ACC112 (cell line): ENCODE measurements around the gene AQP10.
A peak's percentile ranks its signal among the peaks of the same experiment; 100 is the strongest.
"Not testable (repeated sequence)": the region's sequence is repeated elsewhere in the genome, so short reads cannot be mapped to it uniquely, and the experiment has no call there.

ENCODE experiments used
- H2AFZ ChIP-seq: fragments of 200-600 bp; sonication (generic); one replicate; pipeline ENCODE4 v1.6.0; 2017; ENCODE audit warnings: antibody characterized with exemption, low read length; ENCODE audit not compliant: unreplicated experiment
- H3K27ac ChIP-seq: fragments of 200-600 bp; sonication (generic); 2 replicates; pipeline ENCODE4 v1.5.1; 2014; ENCODE audit warnings: low read depth, mild to moderate bottlenecking, antibody characterized with exemption, low read length, moderate library complexity
- H3K27me3 ChIP-seq: fragments of 200-600 bp; sonication (generic); 2 replicates; pipeline ENCODE4 v1.6.1; 2014; ENCODE audit warnings: mild to moderate bottlenecking, antibody characterized with exemption, low read length, moderate library complexity, mixed read lengths; ENCODE audit not compliant: insufficient read depth
- H3K36me3 ChIP-seq: fragments of 200-600 bp; sonication (generic); 2 replicates; pipeline ENCODE4 v1.6.1; 2016; ENCODE audit warnings: mild to moderate bottlenecking, antibody characterized with exemption, low read length, moderate library complexity, mixed read lengths; ENCODE audit not compliant: insufficient read depth
- H3K4me1 ChIP-seq: fragments of 200-600 bp; sonication (generic); one replicate; pipeline ENCODE4 v1.6.1; 2016; ENCODE audit warnings: low read length, mixed read lengths; ENCODE audit not compliant: insufficient read depth, unreplicated experiment, control insufficient read depth
- H3K4me3 ChIP-seq: fragments of 200-600 bp; sonication (generic); 2 replicates; pipeline ENCODE4 v1.5.1; 2014; ENCODE audit warnings: mild to moderate bottlenecking, low read depth, low read length
- H3K79me2 ChIP-seq: fragments of 200-600 bp; sonication (generic); one replicate; pipeline ENCODE4 v1.6.0; 2016; ENCODE audit warnings: low read length; ENCODE audit not compliant: control insufficient read depth, unreplicated experiment, insufficient read depth

Gene AQP10

GRCh38 chr1:154306151-154306550, 14.7 kb upstream of the AQP10 start:
- H3K4me3 ChIP-seq, result no peak overlapping the region
- no peak overlapping the region for H2AFZ ChIP-seq
- H3K36me3 ChIP-seq, result no peaks in the 10 kb centered on the region
- H3K27me3 ChIP-seq, result no peaks in the 10 kb centered on the region
- no peaks in the 10 kb centered on the region for H3K79me2 ChIP-seq
- H3K27ac ChIP-seq, result no peak overlapping the region
- peaks cover 3% of the 10 kb centered on the region for H3K4me1 ChIP-seq

GRCh38 chr1:154307670-154308270, 13.1 kb upstream of the AQP10 start:
- H3K4me3 ChIP-seq, H3K36me3 ChIP-seq, H3K79me2 ChIP-seq, H3K27me3 ChIP-seq, H2AFZ ChIP-seq, H3K4me1 ChIP-seq, H3K27ac ChIP-seq: not testable (repeated sequence)

- H3K79me2 ChIP-seq, H3K4me3 ChIP-seq, H3K4me1 ChIP-seq, H3K27ac ChIP-seq, H3K27me3 ChIP-seq, H3K36me3 ChIP-seq, H2AFZ ChIP-seq: not testable (repeated sequence)
These were observed 11.8 kb upstream of the AQP10 start for GRCh38 chr1:154309136-154309535.

- not testable (repeated sequence) for H3K36me3 ChIP-seq, H3K27ac ChIP-seq, H3K79me2 ChIP-seq, H3K4me3 ChIP-seq, H2AFZ ChIP-seq, H3K4me1 ChIP-seq, H3K27me3 ChIP-seq
These were observed 8.4 kb upstream of the AQP10 start for GRCh38 chr1:154312229-154313065.

GRCh38 chr1:154313066-154313356, 7.9 kb upstream of the AQP10 start:
- no peak overlapping the region for H2AFZ ChIP-seq
- H3K27ac ChIP-seq, result no peak overlapping the region
- H3K4me3 ChIP-seq, result no peak overlapping the region
- no peaks in the 10 kb centered on the region for H3K79me2 ChIP-seq
- H3K27me3 ChIP-seq, result peaks cover 10% of the 10 kb centered on the region; the same call in 1 of the 2 replicates
- no peaks in the 10 kb centered on the region for H3K4me1 ChIP-seq
- H3K36me3 ChIP-seq, result no peaks in the 10 kb centered on the region

- H2AFZ ChIP-seq, H3K36me3 ChIP-seq, H3K4me3 ChIP-seq, H3K4me1 ChIP-seq, H3K27ac ChIP-seq, H3K79me2 ChIP-seq: not testable (repeated sequence)
- peaks cover 10% of the 10 kb centered on the region; the same call in 1 of the 2 replicates for H3K27me3 ChIP-seq
These were observed 6.7 kb upstream of the AQP10 start for GRCh38 chr1:154314226-154314625.

GRCh38 chr1:154316704-154317103, 4.2 kb upstream of the AQP10 start:
- H3K36me3 ChIP-seq, result no peaks in the 10 kb centered on the region
- no peaks in the 10 kb centered on the region for H3K4me1 ChIP-seq
- H3K27ac ChIP-seq, result no peak overlapping the region
- peaks cover 10% of the 10 kb centered on the region; the same call in 1 of the 2 replicates for H3K27me3 ChIP-seq
- no peak overlapping the region for H2AFZ ChIP-seq
- no peak overlapping the region for H3K4me3 ChIP-seq
- H3K79me2 ChIP-seq, result no peaks in the 10 kb centered on the region

- no peaks in the 10 kb centered on the region for H3K4me1 ChIP-seq
- H3K36me3 ChIP-seq, result no peaks in the 10 kb centered on the region
- peaks cover 20% of the 10 kb centered on the region for H3K27me3 ChIP-seq
- no peak overlapping the region for H3K27ac ChIP-seq
- H3K79me2 ChIP-seq, result no peaks in the 10 kb centered on the region
- H2AFZ ChIP-seq, result no peak overlapping the region
- H3K4me3 ChIP-seq, result no peak overlapping the region
These were observed 2.5 kb upstream of the AQP10 start for GRCh38 chr1:154318386-154318785.

GRCh38 chr1:154321609-154321934, 679 bp downstream of the AQP10 start:
- H3K27ac ChIP-seq, H2AFZ ChIP-seq, H3K79me2 ChIP-seq, H3K4me1 ChIP-seq, H3K36me3 ChIP-seq, H3K4me3 ChIP-seq: not testable (repeated sequence)
- peaks cover 20% of the 10 kb centered on the region for H3K27me3 ChIP-seq

GRCh38 chr1:154323493-154323892, 2.6 kb downstream of the AQP10 start:
- Histone ChIP-seq H3K4me3 (no peak overlapping the region), H3K27me3 (peaks cover 9% of the 10 kb centered on the region), H3K4me1 (peaks cover 21% of the 10 kb centered on the region), H2AFZ (no peak overlapping the region), H3K79me2 (peaks cover 9% of the 10 kb centered on the region), H3K27ac (no peak overlapping the region), H3K36me3 (no peaks in the 10 kb centered on the region)

GRCh38 chr1:154324241-154324640, 3.3 kb downstream of the AQP10 start:
- Histone ChIP-seq H3K4me3 (peak overlapping the region; percentile 92), H3K79me2 (peaks cover 15% of the 10 kb centered on the region), H3K36me3 (no peaks in the 10 kb centered on the region), H3K4me1 (peaks cover 26% of the 10 kb centered on the region), H2AFZ (peak overlapping the region; percentile 98), H3K27me3 (peaks cover 9% of the 10 kb centered on the region), H3K27ac (no peak overlapping the region)
